Duodenal mucosa (tissue), 2 donors: ENCODE data around the gene GPSM1.

Experiments used
- H3K27ac ChIP-seq: one replicate; pipeline ENCODE4 v1.7.0; 2013; ENCODE audit warnings: low read depth, low read length
- H3K27me3 ChIP-seq, 2 donors: one replicate each; pipeline ENCODE4 v1.7.0; 2013; ENCODE audit warnings: low read length in 2 of 2, control low read depth in 1 of 2; ENCODE audit not compliant: insufficient read depth in 2 of 2, control insufficient read depth in 1 of 2
- H3K36me3 ChIP-seq, 2 donors: one replicate each; pipeline ENCODE4 v1.7.0; 2013; ENCODE audit warnings: low read length in 2 of 2, control low read depth in 1 of 2; ENCODE audit not compliant: insufficient read depth in 2 of 2, control insufficient read depth in 1 of 2
- H3K4me1 ChIP-seq, 2 donors: one replicate each; pipeline ENCODE4 v1.7.0; 2013; ENCODE audit warnings: low read length in 2 of 2, control low read depth in 1 of 2; ENCODE audit not compliant: insufficient read depth in 2 of 2, control insufficient read depth in 1 of 2
- H3K4me3 ChIP-seq, 2 donors: one replicate each; pipeline ENCODE4 v1.7.0; 2013; ENCODE audit warnings: low read length in 2 of 2, low read depth in 1 of 2
- H3K9ac ChIP-seq, 2 donors: one replicate each; pipeline ENCODE4 v1.7.0; 2013; ENCODE audit warnings: low read length in 2 of 2, low read depth in 1 of 2
- H3K9me3 ChIP-seq, 2 donors: one replicate each; pipeline ENCODE4 v1.7.0; 2013; ENCODE audit warnings: low read length in 2 of 2, control low read depth in 1 of 2; ENCODE audit not compliant: control insufficient read depth in 1 of 2

GPSM1 gene

DNA sequence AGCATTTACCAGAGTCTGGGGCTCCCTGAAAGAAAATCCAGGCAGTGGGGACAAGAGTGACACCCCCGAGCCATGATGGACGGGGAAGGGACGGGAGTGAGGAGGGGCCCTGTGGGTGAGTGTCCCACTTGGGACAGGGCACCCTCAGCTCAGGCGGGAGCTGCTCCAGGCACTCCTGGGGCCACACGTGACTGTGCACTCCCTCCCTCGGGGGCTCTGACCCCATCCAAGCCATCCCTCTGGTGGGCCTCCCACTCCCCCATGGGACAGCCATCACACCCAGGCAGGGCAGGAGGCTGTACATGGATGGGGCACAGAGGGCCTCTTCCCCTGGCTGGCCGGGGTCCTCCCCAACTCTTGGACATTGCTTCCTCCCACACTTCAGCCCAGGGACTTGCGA lies 49.1 kb downstream of the GPSM1 start:
- Histone ChIP-seq H3K4me1 (peaks cover 7 to 9% of the 10 kb centered on the region in 2 donors), H3K27me3 (no peaks in the 10 kb centered on the region), H3K4me3 (no peak overlapping the region), H3K9ac (no peak overlapping the region), H3K36me3 (peaks cover 1 to 20% of the 10 kb centered on the region in 2 donors), H3K9me3 (no peaks in the 10 kb centered on the region), H3K27ac (no peak overlapping the region)

- no peak overlapping the region for H3K9ac ChIP-seq
- peaks cover 0 to 6% of the 10 kb centered on the region in 2 donors for H3K4me1 ChIP-seq
- H3K36me3 ChIP-seq = peaks cover 11 to 31% of the 10 kb centered on the region in 2 donors
- H3K9me3 ChIP-seq = no peaks in the 10 kb centered on the region
- peak overlapping the region; percentile 20 for H3K27ac ChIP-seq
- no peak overlapping the region for H3K4me3 ChIP-seq
- no peaks in the 10 kb centered on the region for H3K27me3 ChIP-seq
These were observed 50.2 kb downstream of the GPSM1 start for GRCh38 chr9:136377341-136378169.

DNA sequence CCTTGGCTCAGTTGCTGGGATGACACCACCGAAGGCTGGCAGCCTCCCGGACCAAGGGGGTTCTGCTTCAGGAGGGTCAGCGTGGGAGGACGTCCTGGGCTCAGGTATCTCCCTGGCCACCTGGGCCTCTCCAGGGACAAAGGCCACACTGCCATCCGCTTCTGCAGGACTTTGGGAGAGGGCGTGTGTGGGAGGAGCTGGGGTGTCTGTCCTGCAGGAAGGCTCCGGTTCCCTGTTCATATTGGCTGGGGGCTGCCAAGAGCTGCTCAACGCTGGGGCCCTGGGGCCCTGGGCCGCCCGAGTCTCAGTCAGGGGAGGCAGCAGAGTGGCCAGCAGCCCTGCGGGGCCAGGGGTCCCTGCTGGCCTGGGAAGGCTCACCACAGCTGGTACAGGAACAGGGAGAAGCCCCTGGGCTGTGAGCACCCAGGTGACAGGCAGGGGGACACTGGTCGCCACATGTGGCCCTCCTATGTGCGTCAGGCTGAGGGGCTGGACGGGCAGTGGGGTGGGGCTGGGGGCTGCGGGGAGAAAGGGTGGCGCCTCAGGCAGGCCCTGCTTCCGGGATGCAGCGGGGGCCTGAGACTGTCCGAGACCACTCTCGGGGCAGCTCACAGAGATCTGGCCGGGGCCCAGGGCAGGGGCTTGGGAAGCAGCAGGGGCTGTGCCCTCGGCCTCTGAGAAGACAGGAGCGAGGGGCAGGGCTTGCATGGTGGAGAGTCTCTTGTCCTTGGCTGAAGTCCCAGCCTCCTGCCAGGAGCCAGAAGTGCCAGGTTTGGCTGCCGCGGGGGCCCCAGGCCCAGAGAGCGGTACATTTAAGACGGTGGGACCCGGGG lies 51.0 kb downstream of the GPSM1 start:
- Histone ChIP-seq H3K4me3 (no peak overlapping the region), H3K4me1 (no peaks in the 10 kb centered on the region), H3K9ac (no peak overlapping the region), H3K9me3 (no peaks in the 10 kb centered on the region), H3K27me3 (no peaks in the 10 kb centered on the region), H3K36me3 (peaks cover 19 to 40% of the 10 kb centered on the region in 2 donors), H3K27ac (no peak overlapping the region)

- H3K36me3 ChIP-seq = peaks cover 23 to 42% of the 10 kb centered on the region in 2 donors
- no peak overlapping the region for H3K27ac ChIP-seq
- no peak overlapping the region for H3K4me3 ChIP-seq
- H3K9me3 ChIP-seq = no peaks in the 10 kb centered on the region
- H3K9ac ChIP-seq = no peak overlapping the region
- no peaks in the 10 kb centered on the region for H3K4me1 ChIP-seq
- H3K27me3 ChIP-seq = no peaks in the 10 kb centered on the region
These were observed 51.6 kb downstream of the GPSM1 start for GRCh38 chr9:136379003-136379287.

GRCh38 chr9:136379401-136379800 lies 52.1 kb downstream of the GPSM1 start:
- Histone ChIP-seq H3K36me3 (peaks cover 27 to 46% of the 10 kb centered on the region in 2 donors), H3K4me1 (no peaks in the 10 kb centered on the region), H3K27ac (no peak overlapping the region), H3K9me3 (no peaks in the 10 kb centered on the region), H3K27me3 (no peaks in the 10 kb centered on the region), H3K9ac (no peak overlapping the region), H3K4me3 (no peak overlapping the region)

DNA sequence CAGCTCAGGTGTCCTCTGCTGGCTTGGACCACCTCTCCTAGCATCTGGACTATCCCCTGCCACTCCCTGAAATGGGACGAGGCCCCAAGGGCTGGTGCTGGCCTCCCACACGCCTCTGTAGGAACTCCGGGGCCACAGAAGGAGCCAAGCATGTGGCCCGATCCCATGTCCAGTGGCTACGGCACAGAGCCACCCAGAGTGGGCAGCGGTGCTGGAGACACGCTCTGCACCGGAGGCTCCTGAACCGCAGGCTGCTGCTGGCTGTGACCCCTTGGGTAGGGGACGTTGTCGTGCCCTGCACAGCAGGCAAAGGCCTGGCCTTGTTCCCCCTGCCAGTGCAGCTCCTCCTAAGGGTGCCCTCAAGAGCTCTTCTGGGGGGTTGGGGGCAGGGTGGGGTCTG lies 52.6 kb downstream of the GPSM1 start:
- Histone ChIP-seq H3K27me3 (no peaks in the 10 kb centered on the region), H3K4me1 (no peaks in the 10 kb centered on the region), H3K9me3 (no peaks in the 10 kb centered on the region), H3K9ac (no peak overlapping the region), H3K27ac (no peak overlapping the region), H3K4me3 (no peak overlapping the region), H3K36me3 (peaks cover 29 to 47% of the 10 kb centered on the region in 2 donors)

DNA sequence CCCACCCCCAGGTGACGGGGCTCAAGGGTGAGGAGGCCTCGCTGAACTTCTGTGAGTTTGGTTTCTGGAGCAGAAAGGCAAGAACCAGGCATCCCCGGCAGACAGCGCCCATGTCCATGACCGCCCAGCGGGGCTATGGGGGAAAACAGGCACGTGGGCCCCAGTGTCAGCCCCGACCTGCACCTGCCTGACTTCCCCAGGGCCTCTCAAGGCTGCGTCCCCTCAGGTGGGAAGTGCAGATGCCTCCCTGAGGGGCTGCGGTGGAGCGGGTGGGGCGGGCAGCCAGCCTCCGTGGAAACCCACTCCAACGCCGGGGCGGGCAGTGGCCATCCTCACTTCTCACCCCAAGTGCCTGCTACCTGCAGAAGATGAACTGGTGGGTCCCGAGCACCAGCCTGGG lies 53.0 kb downstream of the GPSM1 start:
- no peak overlapping the region for H3K4me3 ChIP-seq
- H3K9ac ChIP-seq = no peak overlapping the region
- H3K27ac ChIP-seq = no peak overlapping the region
- H3K27me3 ChIP-seq = no peaks in the 10 kb centered on the region
- peaks cover 32 to 51% of the 10 kb centered on the region in 2 donors for H3K36me3 ChIP-seq
- H3K4me1 ChIP-seq = no peaks in the 10 kb centered on the region
- H3K9me3 ChIP-seq = no peaks in the 10 kb centered on the region

GRCh38 chr9:136381311-136381710 lies 54.0 kb downstream of the GPSM1 start:
- Histone ChIP-seq H3K36me3 (peaks cover 36 to 55% of the 10 kb centered on the region in 2 donors), H3K4me3 (no peak overlapping the region), H3K4me1 (no peaks in the 10 kb centered on the region), H3K27ac (no peak overlapping the region), H3K9me3 (no peaks in the 10 kb centered on the region), H3K9ac (no peak overlapping the region), H3K27me3 (no peaks in the 10 kb centered on the region)

- Histone ChIP-seq H3K9me3 (no peaks in the 10 kb centered on the region), H3K27ac (no peak overlapping the region), H3K4me3 (no peak overlapping the region), H3K9ac (no peak overlapping the region), H3K27me3 (no peaks in the 10 kb centered on the region), H3K4me1 (no peaks in the 10 kb centered on the region), H3K36me3 (peaks cover 37 to 59% of the 10 kb centered on the region in 2 donors)
These were observed 54.7 kb downstream of the GPSM1 start for GRCh38 chr9:136381966-136382513.

DNA sequence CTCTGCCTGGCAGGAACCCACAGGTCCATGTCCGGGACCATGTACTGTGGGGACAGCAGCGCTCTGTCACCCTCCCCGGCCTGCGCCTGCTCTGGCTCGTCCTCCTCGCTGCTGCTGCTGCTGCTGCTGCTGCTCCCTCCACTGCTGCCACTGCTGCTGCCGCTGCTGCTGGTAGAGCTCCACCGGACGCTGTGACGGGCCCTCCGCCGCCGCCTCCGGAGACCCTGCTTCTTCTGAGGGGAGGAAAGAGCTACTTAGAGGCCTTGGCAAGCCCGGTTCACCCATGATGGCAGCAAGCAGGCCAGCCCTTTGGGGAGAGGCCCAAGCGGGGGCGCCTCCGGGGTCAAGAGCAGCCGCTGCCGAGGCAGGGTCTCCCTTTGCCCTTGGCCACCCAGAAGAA lies 56.1 kb downstream of the GPSM1 start:
- H3K9me3 ChIP-seq = no peaks in the 10 kb centered on the region
- H3K4me1 ChIP-seq = no peaks in the 10 kb centered on the region
- H3K4me3 ChIP-seq = no peak overlapping the region
- no peaks in the 10 kb centered on the region for H3K27me3 ChIP-seq
- peaks cover 47 to 73% of the 10 kb centered on the region in 2 donors for H3K36me3 ChIP-seq
- H3K27ac ChIP-seq = no peak overlapping the region
- H3K9ac ChIP-seq = no peak overlapping the region
